ENCODE results near the gene KIAA0930. TPM values are rescaled to one million over a fixed set of nuclear protein-coding genes. Genes with fewer than 3 reads are reported as not detected.

KIAA0930 gene
- total and polyA plus RNA-seq, 2 experiments from 2014 or later, result 15.0 to 78.6 TPM

DNA sequence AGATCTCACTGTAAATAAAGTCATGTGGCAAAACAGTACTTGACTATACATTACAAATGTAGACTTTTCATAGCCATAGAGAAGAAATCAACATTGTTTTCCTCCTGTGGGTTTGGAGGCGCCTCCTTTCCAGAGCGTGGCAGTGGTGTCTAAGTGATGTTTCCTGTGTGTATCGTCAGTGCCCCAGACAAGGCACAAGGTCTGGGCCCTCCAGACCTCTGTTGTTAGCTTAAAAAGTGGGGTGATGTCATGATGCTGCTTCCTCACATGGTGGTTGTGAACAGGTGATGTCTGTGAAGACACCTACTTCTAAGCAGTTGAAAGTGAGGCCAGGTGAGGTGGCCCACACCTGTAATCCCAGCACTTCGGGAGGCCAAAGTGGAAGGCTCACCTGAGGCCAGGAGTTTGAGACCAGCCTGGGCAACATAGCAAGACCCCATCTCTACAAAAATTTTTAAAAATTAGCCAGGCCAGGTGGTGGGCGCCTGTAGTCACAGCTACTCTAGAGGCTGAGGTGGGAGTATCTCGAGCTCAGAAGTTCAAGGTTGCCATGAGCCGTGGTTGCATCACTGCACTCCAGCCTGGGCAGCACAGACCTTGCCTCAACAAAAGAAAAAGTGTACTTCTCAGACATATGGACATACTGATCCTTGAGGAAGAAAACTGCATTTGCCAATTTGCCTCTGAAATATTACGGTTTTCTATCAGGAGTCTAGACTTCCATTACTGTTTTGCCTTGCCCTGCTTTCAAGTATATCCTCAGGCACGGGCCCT, 61.2 kb downstream of the KIAA0930 start (continued):
- TF ChIP-seq, protein P1, sequence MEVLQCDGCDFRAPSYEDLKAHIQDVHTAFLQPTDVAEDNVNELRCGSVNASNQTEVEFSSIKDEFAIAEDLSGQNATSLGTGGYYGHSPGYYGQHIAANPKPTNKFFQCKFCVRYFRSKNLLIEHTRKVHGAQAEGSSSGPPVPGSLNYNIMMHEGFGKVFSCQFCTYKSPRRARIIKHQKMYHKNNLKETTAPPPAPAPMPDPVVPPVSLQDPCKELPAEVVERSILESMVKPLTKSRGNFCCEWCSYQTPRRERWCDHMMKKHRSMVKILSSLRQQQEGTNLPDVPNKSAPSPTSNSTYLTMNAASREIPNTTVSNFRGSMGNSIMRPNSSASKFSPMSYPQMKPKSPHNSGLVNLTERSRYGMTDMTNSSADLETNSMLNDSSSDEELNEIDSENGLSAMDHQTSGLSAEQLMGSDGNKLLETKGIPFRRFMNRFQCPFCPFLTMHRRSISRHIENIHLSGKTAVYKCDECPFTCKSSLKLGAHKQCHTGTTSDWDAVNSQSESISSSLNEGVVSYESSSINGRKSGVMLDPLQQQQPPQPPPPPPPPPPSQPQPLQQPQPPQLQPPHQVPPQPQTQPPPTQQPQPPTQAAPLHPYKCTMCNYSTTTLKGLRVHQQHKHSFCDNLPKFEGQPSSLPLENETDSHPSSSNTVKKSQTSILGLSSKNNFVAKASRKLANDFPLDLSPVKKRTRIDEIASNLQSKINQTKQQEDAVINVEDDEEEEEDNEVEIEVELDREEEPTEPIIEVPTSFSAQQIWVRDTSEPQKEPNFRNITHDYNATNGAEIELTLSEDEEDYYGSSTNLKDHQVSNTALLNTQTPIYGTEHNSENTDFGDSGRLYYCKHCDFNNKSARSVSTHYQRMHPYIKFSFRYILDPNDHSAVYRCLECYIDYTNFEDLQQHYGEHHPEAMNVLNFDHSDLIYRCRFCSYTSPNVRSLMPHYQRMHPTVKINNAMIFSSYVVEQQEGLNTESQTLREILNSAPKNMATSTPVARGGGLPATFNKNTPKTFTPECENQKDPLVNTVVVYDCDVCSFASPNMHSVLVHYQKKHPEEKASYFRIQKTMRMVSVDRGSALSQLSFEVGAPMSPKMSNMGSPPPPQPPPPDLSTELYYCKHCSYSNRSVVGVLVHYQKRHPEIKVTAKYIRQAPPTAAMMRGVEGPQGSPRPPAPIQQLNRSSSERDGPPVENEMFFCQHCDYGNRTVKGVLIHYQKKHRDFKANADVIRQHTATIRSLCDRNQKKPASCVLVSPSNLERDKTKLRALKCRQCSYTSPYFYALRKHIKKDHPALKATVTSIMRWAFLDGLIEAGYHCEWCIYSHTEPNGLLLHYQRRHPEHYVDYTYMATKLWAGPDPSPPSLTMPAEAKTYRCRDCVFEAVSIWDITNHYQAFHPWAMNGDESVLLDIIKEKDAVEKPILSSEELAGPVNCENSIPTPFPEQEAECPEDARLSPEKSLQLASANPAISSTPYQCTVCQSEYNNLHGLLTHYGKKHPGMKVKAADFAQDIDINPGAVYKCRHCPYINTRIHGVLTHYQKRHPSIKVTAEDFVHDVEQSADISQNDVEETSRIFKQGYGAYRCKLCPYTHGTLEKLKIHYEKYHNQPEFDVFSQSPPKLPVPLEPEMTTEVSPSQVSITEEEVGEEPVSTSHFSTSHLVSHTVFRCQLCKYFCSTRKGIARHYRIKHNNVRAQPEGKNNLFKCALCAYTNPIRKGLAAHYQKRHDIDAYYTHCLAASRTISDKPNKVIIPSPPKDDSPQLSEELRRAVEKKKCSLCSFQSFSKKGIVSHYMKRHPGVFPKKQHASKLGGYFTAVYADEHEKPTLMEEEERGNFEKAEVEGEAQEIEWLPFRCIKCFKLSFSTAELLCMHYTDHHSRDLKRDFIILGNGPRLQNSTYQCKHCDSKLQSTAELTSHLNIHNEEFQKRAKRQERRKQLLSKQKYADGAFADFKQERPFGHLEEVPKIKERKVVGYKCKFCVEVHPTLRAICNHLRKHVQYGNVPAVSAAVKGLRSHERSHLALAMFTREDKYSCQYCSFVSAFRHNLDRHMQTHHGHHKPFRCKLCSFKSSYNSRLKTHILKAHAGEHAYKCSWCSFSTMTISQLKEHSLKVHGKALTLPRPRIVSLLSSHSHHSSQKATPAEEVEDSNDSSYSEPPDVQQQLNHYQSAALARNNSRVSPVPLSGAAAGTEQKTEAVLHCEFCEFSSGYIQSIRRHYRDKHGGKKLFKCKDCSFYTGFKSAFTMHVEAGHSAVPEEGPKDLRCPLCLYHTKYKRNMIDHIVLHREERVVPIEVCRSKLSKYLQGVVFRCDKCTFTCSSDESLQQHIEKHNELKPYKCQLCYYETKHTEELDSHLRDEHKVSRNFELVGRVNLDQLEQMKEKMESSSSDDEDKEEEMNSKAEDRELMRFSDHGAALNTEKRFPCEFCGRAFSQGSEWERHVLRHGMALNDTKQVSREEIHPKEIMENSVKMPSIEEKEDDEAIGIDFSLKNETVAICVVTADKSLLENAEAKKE (CRISPR knock-in tag; IDR thresholded peaks at IDR 0.05), result no peak

DNA sequence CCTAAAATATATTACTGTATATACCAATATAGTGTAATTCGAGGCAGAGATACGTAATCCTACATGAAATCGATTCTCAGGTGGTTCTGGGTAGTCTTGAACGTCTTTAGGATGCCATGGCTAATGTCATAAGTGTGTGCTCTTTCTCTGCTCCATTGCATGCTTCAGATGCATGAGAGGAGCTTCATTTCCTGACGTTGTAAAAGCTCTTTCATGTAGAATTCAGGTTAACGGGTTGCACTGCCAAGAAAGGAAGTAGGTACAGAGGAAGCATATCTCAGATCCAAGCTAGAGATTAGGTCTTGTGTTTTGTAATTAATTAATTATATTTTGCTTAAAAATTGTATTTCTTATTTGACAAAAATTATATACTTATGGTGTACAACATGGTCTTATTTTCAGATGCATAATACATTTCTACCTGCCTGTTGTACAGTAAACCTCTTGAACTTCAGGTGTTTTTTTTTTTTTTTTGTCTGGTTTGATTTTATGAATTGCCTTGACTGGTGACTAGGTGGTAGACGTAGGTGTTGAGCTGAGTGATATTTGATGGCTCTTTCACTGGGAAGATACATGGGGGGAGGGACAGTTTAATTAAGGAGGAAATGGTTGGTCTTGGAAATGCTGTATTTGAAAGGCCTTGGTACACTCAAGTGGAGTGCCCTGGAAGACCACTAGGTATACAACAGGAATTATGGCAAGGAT, 67.7 kb downstream of the KIAA0930 start:
- no peak overlapping the region for H2AFZ ChIP-seq
- Mint-ChIP-seq H3K36me3 (ENCODE audit: low read depth) (peaks cover 93% of the 10 kb centered on the region), H3K27me3 (ENCODE audit: insufficient read depth, low read depth, poor library complexity) (no peaks in the 10 kb centered on the region), H3K27ac (peak overlapping the region; percentile 3), H3K4me1 (no peaks in the 10 kb centered on the region), H3K4me3 (no peak overlapping the region), H3K9me3 (no peaks in the 10 kb centered on the region)
- H3K4me3 ChIP-seq, result no peak overlapping the region
- ATAC-seq, result no peak
- H3K4me2 ChIP-seq, result no peak overlapping the region
- H4K20me1 ChIP-seq (replicated peaks; ENCODE audit: insufficient read depth), result peaks cover 45% of the 10 kb centered on the region
- no peaks in the 10 kb centered on the region; the same call in 1 of the 2 replicates for H3F3A ChIP-seq (replicated peaks; ENCODE audit: low read depth)
- peaks cover 67% of the 10 kb centered on the region for H3K36me3 ChIP-seq (ENCODE audit: insufficient read depth)
- no peak for DNase-seq (ENCODE audit: low spot score)
- H3K27me3 ChIP-seq (ENCODE audit: insufficient read depth), result no peaks in the 10 kb centered on the region
- peaks cover 91% of the 10 kb centered on the region for H3K79me2 ChIP-seq (replicated peaks; ENCODE audit: insufficient read depth)
- H3K9me2 ChIP-seq (ENCODE audit: insufficient read depth), result no peaks in the 10 kb centered on the region
- H3K4me1 ChIP-seq (ENCODE audit: insufficient read depth), result no peaks in the 10 kb centered on the region
- 0 out of 2 replicates have a peak overlapping the region, but pooled peaks have one; percentile 14 for H3K27ac ChIP-seq (ENCODE audit: low read depth)
- TF ChIP-seq ZNF114 (CRISPR knock-in tag; IDR thresholded peaks at IDR 0.05) (no peak), CREB1 (CRISPR knock-in tag; IDR thresholded peaks at IDR 0.05; ENCODE audit: low read depth) (no peak), NANOG (IDR thresholded peaks at IDR 0.05; ENCODE audit: borderline replicate concordance) (no peak), EZH2phosphoT487 (IDR thresholded peaks at IDR 0.05; ENCODE audit: unreplicated experiment) (no peak), POLR2AphosphoS5 (IDR thresholded peaks at IDR 0.05; ENCODE audit: low read depth) (no peak), ZNF331 (CRISPR knock-in tag; IDR thresholded peaks at IDR 0.05; ENCODE audit: low read depth) (no peak), EZH2 (IDR thresholded peaks at IDR 0.05; ENCODE audit: low read depth, unreplicated experiment) (no peak)
- TF ChIP-seq, protein P1 (CRISPR knock-in tag; IDR thresholded peaks at IDR 0.05), result no peak

Data from GM23338 (cell line).